MG63 (cell line): ENCODE measurements around the gene MAP1LC3B. TPM values are rescaled to one million over a fixed set of nuclear protein-coding genes. Genes with fewer than 3 reads are reported as not detected.
"Not testable (repeated sequence)": the region's sequence is repeated elsewhere in the genome, so short reads cannot be mapped to it uniquely, and the experiment has no call there.

Experiments used
- DNase-seq: peaks from one replicate; pipeline ENCODE4 v3.0.0-alpha.2; 2020
- H3K27me3 ChIP-seq: fragments of 250-450 bp; sonication (Bioruptor Pico); 2 replicates; pipeline ENCODE4 v1.5.1; 2020; ENCODE audit warnings: mild to moderate bottlenecking, moderate library complexity
- H3K36me3 ChIP-seq: fragments of 250-450 bp; sonication (Bioruptor Pico); 2 replicates; pipeline ENCODE4 v1.5.1; 2020; ENCODE audit warnings: mild to moderate bottlenecking, moderate library complexity
- H3K4me3 ChIP-seq: fragments of 250-450 bp; sonication (Bioruptor Pico); 2 replicates; pipeline ENCODE4 v1.5.1; 2020; ENCODE audit warnings: mild to moderate bottlenecking, moderate library complexity
- H3K9me3 ChIP-seq: fragments of 250-450 bp; sonication (Bioruptor Pico); 2 replicates; pipeline ENCODE4 v1.5.1; 2020; ENCODE audit warnings: mild to moderate bottlenecking, moderate library complexity
- total RNA-seq: library from RNA; depleted of rRNA; stranded (reverse); fragments of >200 nt; shearing (Covaris generic); gene quantifications from 2 replicates; pipeline ENCODE4 v1.2.3, GENCODE V29; 2014; ENCODE audit warnings: low replicate concordance

The MAP1LC3B gene
- total RNA-seq, 1 experiment from 2014 or later: 7.9 TPM

DNA sequence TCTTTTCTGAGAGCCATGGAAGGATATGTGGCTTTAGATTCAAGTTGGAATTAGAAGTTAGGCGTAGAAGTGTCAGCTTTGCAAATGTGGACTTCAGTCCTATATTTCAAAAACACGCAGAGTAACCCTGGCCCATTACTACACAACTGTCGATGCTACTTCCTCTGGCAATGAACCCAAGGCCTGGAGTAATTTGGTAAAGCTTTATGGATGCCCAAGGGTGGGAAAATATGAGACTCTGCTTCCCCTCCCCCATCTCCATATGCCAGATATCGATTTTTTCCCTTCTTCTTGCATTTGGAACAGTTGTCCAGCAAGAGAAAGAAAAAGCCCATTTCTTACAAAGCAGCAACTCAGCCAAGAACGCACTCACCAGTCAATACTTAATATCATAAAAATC lies 2.9 kb upstream of the MAP1LC3B start:
- DNase-seq: no peak
- Histone ChIP-seq H3K4me3 (no peak overlapping the region), H3K9me3 (no peaks in the 10 kb centered on the region), H3K27me3 (no peaks in the 10 kb centered on the region), H3K36me3 (no peaks in the 10 kb centered on the region)

DNA sequence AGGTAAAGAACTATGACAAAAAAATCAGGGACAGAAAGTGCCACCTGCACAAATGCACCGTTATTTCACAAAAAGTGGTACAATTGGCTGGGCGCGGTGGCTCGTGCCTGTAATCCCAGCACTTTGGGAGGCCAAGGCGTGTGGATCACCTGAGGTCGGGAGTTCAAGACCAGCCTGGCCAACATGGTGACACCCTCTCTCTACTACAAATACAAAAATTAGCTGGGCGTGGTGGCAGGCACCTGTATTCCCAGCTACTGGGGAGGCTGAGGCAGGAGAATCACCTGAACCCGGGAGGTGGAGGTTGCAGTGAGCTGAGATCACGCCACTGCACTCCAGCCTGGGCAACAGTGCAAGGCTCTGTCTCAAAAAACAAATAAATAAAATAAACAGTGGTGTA lies 2.2 kb upstream of the MAP1LC3B start:
- not testable (repeated sequence) for H3K36me3 ChIP-seq

DNA sequence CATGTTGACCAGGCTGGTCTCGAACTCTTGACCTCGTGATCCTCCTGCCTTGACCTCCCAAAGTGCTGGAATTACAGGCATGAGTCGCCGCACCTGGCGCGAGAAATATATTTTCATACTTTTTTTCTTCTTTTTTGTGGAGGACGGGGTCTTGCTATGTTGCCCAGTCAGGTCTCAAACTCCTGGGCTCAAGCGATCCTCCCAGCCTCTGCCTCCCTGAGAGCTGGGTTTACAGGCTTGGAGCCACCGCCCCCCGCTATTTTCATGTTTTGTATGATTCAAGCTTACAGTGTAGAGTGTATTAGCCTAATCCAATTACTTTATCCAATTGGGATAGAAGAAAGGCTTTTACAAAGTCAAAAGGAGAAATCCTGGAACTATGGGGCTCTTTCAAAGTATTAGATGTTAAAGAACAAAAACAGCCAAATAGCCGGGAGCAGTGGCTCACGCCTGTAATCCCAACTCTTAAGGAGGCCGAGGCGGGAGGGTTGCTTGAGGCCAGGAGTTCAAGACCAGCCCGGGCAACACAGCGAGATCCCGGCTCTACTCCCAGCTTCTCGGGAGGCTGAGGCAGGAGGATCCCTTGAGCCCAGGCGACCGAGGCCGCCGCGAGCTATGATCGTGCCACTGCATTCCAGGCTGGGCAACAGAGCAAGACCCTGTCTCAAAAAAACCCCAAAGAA lies 1.4 kb upstream of the MAP1LC3B start:
- no peak for DNase-seq
- H3K9me3 ChIP-seq: no peaks in the 10 kb centered on the region
- no peak overlapping the region; the same call in 1 of the 2 replicates for H3K4me3 ChIP-seq
- H3K36me3 ChIP-seq: no peaks in the 10 kb centered on the region
- H3K27me3 ChIP-seq: no peaks in the 10 kb centered on the region

More for the DNA sequence above, 2.2 kb upstream of the MAP1LC3B start:
- H3K9me3 ChIP-seq, H3K27me3 ChIP-seq, DNase-seq, H3K4me3 ChIP-seq: not testable (repeated sequence)

DNA sequence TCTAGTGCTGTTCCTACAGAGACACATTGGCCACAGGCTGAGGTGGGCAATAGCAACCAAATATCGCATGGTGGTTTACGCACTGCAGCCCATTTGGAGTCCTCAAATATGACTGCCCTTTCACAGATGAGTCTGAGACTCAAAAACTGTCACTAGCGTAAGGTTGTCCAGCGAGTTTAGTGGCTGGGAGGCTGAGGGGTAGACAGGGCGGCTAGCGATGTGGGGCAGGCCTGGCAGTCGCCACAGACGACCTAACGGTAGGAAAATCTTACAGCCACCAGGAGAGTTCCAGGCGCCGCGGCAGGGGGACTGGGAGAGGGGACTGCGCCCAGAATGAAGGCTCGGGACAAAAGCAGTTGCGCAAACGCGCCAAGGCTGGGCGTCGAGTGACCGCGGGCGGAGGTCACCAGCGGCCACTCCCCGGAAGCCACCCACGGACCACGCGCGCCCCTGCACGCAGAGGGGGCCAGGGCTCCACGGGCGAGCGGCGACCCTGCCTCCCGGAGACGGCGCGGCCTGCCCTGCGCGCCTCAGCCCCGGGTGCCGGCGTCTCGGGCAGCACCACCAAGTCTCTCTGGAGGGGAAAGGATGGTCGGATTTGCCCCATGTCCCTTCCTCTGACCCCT lies 699 bp upstream of the MAP1LC3B start:
- H3K27me3 ChIP-seq: no peaks in the 10 kb centered on the region
- peak overlapping the region; percentile 56 for H3K4me3 ChIP-seq
- DNase-seq: no peak
- H3K9me3 ChIP-seq: no peaks in the 10 kb centered on the region
- no peaks in the 10 kb centered on the region for H3K36me3 ChIP-seq

DNA sequence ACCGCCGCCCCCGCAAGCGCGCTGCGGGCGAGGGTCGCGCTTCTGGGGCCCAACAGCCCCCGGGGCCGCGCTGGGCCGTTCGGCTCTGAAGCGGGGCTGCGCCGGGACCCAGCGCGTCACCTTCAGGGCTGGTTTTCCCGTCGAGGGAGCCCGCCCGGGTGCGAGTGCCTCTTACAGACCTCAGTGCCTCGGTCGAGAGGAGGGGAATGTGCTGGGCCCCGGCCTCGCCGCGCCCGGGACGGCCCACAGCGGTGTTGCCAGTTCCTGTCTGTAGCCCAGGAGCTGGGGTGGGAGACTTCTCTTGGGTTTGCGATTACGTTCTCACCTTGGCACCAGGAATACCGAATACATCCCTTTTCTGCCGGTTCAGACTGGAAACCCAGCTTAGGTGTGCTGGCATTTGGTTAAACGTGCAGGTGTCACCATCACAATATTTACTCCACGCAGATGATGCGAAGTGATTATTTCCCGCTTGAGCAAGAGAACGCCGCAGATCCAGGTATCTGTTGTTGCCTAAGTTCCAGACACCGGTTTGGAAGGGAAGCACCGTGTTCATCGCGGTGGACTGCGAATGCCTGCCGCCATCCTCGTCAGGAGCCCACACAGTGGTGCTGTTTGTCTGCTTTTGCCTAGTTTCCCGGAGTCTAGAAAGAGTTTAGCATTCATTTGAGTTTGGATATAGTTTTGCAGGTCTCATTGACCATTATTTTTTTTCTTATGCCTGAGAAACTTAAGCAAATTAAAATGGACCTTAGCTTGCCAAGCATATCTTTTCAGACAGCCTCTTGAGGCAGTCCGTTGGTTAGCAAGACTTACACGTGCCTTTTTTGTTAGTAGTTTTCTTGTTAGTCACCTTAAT lies 914 bp downstream of the MAP1LC3B start:
- H3K36me3 ChIP-seq: no peaks in the 10 kb centered on the region
- H3K4me3 ChIP-seq: peak overlapping the region; percentile 54
- no peaks in the 10 kb centered on the region for H3K9me3 ChIP-seq
- no peaks in the 10 kb centered on the region for H3K27me3 ChIP-seq
- DNase-seq: peak; percentile 22

DNA sequence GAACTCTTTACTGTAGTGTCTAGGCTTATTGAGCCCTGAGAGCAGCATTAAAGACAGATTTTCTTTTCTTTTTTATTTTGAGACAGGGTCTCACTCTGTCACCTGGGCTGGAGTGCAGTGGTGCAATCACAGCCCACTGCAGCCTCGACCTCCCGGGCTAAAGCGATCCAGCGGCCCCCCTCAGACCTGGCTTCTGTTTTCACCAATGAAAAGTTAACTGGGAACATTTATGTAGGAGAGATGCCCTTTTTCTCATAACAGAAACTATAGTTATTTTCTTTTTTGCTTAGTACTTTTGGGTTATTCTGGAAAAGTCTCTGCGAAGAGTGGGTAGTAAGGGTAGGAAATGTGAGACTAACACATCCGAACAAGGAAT lies 1.5 kb downstream of the MAP1LC3B start:
- Histone ChIP-seq H3K36me3 (no peaks in the 10 kb centered on the region; the same call in 1 of the 2 replicates), H3K9me3 (no peaks in the 10 kb centered on the region), H3K27me3 (no peaks in the 10 kb centered on the region), H3K4me3 (peak overlapping the region; percentile 54)
- DNase-seq: no peak

DNA sequence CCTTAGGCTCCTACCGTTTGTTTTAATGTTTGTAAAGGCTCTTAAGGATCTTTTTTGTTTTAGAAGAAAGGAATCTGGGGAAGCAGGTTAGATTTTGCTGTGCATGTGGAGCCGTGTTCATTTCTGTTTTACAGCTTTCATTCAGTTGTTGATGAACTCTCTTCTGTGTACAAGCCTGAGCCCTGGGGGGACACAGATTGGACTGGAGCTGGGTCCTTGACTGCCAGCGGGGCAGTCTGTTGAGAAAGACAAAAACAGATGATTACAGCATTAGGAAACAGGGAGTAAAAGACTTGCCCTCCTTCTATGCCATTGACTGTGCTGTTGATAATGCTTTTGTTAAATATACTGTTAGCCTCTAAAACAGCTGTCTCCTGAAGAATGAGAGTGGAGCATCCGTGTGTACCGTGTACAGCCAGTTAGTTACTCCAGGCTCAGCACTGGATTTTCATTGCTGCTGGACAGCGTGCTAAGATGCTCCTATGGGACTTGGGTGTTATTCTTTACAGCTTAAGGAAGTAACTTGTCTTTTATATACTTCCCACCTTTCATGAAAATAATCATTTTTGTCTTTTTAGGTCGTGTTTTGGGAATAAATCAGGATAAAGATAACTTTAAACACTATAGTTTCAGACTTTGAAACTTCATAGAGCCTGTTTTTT lies 3.2 kb downstream of the MAP1LC3B start:
- no peak overlapping the region for H3K4me3 ChIP-seq
- no peaks in the 10 kb centered on the region for H3K27me3 ChIP-seq
- peaks cover 5% of the 10 kb centered on the region for H3K36me3 ChIP-seq
- no peak for DNase-seq
- H3K9me3 ChIP-seq: no peaks in the 10 kb centered on the region

DNA sequence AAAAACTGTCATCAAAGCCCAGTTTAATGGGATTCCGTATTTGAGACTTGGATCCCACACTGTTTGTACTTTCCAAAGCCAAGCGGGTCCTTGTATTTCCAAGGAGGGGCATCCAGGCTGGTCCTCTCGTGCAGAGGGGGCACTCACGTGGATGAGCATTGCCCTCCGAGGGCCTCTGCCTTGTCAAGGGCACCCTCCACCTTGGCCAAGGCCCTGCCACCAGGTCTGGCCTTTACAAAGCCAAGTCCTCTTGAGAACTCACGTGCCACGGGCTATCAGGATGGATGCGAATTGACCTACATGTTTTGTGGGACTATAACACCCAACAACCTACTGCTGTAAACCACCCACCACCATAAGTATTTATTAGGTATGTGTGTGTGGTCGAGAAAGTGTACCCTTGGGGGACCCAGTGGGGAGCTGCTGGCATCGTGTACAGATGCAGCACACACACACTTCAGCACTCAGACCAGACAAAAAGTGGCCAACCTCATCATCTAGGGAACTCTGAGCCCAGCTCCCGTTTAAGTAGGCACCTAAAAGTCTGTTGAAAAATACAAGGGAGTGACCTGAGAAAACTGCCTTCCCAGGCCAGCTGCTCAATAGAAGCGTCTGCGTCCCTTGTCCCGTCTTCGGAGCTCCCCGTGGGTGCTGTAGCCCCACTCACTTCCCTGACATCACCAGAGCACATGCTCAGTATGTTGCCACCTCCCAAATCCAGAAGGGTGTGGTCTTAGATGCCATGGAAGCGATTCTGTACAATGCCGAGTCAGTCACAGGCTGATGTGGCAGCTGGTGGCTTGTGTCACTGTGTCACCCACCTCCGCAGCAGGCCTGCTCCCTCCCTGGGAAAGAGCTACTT lies 12.9 kb downstream of the MAP1LC3B start:
- no peak overlapping the region for H3K4me3 ChIP-seq
- H3K9me3 ChIP-seq: no peaks in the 10 kb centered on the region
- peaks cover 10% of the 10 kb centered on the region for H3K36me3 ChIP-seq
- no peak for DNase-seq
- H3K27me3 ChIP-seq: no peaks in the 10 kb centered on the region

DNA sequence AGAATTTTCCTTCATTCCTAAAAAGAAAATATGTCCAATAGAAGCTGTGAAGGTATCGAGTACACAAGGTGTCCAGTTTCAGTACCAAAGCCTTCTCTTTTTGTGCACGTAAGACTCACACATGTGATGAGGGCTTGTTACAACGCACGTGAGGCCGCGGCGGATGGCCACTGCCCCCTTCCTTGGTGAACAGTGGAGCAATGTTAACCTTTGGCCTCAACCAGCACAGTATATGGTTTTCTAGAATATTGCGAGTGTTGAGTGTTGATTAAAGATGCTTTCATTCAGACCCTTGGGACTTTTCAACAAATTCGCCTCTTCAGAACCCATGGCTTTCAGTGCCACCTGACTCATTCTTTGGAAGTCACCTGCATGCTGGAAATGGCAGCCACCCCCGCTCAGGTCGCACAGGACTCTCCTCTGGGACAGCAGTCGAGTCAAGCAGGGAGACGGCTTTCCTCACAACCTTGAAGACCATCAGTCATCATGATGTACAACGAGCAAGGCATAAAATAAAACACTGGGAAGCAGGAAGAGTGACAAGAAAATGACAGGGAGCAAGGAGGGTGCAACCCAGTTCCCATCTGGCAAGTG lies 14.5 kb downstream of the MAP1LC3B start:
- no peaks in the 10 kb centered on the region for H3K27me3 ChIP-seq
- H3K36me3 ChIP-seq: peaks cover 10% of the 10 kb centered on the region
- H3K4me3 ChIP-seq: no peak overlapping the region
- H3K9me3 ChIP-seq: no peaks in the 10 kb centered on the region
- no peak for DNase-seq

DNA sequence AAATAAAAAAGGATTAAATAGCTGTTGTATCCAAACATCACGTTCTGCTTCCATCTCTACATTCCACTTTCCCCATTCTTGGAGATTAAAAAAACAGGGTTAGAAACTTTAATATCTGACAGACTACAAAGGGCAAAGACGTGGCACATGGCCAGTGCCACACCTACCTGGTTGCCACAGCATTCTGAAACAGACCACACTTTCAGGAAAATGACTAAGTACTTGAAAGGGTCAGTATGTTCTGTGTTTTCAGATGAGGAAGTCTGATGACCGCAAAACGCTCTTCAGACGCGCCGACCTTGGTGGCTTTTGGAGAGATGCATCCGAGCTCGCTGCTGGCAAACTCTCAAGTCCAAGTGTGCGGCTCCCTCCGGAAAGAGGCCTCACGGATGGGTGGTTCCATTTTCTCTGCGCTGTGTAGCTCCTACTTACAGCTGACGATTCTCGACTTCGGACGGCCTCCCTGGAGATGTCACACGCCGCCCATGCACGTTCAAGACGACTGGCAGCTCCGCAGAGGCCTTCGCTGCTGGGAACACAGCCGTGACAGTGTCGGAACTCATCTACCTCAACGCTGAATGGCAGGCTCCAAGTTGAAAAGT lies 15.5 kb downstream of the MAP1LC3B start:
- Histone ChIP-seq H3K36me3 (peaks cover 10% of the 10 kb centered on the region), H3K27me3 (no peaks in the 10 kb centered on the region), H3K9me3 (no peaks in the 10 kb centered on the region), H3K4me3 (no peak overlapping the region)
- DNase-seq: no peak

DNA sequence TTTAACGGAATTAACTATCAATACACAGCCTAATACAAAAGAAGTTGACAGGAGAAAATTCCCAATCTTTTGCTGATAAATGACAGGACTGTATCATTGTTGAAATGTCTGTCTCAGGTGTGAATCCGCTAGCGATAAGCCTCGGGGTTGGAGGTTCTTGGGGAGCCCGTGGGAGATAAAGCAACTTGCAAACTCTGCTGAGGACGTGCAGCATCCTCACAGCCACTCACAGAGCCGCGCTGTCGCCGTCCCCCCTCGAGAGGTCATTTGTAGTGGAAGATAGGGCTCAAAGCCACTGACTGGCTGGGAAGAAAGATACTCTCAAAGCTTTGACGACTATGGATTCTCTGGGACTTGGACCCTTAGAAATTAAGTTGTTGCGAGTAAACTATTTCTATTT lies 17.0 kb downstream of the MAP1LC3B start:
- Histone ChIP-seq H3K9me3 (no peaks in the 10 kb centered on the region), H3K36me3 (peaks cover 4% of the 10 kb centered on the region), H3K4me3 (no peak overlapping the region), H3K27me3 (no peaks in the 10 kb centered on the region)
- no peak for DNase-seq

DNA sequence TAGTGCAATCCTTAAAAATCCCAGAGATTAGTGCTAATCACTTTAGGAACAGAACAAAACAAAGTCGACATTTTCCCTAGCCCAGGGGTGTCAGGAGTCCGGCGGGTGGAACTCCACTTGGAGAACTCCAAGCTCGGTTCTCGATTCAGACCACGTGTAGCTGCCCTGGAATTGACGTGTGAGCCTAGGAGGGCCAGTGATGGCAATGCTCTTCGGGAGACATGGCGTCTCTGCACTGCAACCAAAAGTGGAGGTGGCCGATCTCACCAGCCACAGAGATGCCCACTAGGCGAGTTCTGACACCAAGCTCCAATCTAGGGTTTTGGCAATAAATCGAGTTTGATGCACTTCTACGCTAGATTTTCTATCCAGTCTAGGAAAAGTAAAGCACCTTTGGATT lies 17.6 kb downstream of the MAP1LC3B start:
- Histone ChIP-seq H3K36me3 (peaks cover 4% of the 10 kb centered on the region), H3K4me3 (no peak overlapping the region), H3K27me3 (no peaks in the 10 kb centered on the region), H3K9me3 (no peaks in the 10 kb centered on the region)
- no peak for DNase-seq

DNA sequence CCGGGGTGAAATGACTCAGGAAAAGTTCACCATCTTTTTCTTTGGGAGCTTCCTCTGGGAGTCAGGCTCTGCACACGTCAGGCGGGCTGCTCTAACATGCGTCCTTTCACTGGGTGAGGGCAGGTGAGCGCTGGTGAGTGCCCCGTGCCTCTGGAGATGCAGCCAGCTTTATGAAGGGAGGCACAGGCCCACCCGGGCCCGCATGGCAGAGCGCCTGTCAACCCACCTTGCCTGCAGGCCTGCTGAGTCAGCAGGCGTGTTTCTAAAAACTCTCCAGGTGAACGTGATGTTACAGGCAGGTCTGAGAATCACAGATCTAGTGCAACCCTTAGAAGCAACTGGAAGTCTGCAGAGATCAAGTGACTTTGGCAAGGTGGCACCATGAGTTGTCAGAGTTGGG lies 18.4 kb downstream of the MAP1LC3B start:
- DNase-seq: no peak
- H3K36me3 ChIP-seq: peaks cover 4% of the 10 kb centered on the region
- H3K4me3 ChIP-seq: no peak overlapping the region
- H3K9me3 ChIP-seq: no peaks in the 10 kb centered on the region
- H3K27me3 ChIP-seq: no peaks in the 10 kb centered on the region

DNA sequence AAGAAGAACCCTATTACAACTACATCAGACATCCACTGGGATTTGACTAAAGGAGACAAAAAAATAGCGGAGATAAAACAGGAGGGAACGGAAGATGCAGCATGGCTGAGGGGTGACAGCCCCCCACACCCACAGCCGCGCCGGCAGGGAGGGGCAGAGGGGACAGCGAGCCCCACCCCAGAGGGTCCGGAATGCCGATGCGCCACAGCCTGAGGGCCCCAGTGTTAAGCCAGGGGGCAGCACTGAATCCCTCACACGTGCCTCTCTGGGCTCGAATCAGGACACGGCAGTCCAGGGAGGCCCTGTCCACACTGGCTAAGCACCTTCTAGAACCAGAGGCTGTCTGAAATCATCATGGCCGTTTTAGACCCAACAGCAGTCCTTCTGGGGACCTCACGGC lies 18.8 kb downstream of the MAP1LC3B start:
- peaks cover 4% of the 10 kb centered on the region for H3K36me3 ChIP-seq
- DNase-seq: no peak

DNA sequence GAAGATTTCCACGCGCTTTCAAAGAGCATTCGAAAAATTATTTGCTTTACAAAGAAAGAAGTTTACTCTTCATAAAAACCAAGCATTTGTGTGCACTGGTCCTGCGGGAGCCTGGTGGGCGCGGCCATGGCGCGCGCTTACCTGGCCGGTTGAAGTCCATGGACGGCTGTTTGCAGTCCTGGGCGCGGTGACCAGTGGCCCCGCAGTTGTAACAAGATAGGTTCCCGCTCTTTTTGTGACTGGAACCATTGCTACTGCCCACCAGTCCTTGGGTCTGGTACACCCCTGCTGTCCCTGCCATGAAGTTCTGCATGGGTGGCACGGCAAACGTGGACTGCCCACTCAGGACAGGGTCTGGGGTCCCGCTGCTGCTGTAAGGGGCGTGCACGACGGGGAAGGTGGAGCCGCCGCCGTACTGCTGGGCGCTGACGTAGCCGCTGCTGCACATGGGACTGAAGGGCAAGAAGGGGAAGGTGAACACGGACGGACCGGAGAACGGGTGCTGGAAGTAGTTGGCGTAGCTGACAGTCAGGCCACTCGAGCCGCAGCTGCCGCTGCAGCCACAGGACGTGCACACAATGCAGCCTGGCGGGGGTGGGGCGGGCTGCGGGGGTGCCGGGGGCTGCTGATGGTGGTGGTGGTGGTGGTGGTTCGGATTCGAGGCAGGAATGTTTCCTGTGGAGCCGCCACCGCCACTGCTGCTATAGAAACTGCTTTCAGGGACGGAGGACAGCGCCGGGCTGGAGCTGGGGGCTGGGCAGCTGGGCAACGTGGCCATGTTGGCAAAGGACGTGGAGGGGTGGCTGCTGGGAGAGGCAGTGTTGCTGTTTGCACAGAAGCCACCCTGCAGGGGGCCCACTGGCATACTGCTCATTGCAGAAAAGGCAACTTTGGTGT lies 19.5 kb downstream of the MAP1LC3B start:
- H3K4me3 ChIP-seq: no peak overlapping the region
- H3K9me3 ChIP-seq: no peaks in the 10 kb centered on the region
- peaks cover 4% of the 10 kb centered on the region for H3K36me3 ChIP-seq
- no peak for DNase-seq
- no peaks in the 10 kb centered on the region for H3K27me3 ChIP-seq

More for the DNA sequence above, 18.8 kb downstream of the MAP1LC3B start:
- no peaks in the 10 kb centered on the region for H3K9me3 ChIP-seq
- no peaks in the 10 kb centered on the region for H3K27me3 ChIP-seq
- no peak overlapping the region for H3K4me3 ChIP-seq
